ENCODE measurements around the gene ZFYVE9. TPM values are rescaled to one million over a fixed set of nuclear protein-coding genes. Genes with fewer than 3 reads are reported as not detected.

ZFYVE9 gene
- total and polyA plus RNA-seq, 2 donors from 2014 or later = 10.5 to 18.9 TPM

GRCh38 chr1:52233463-52233862 lies 91.6 kb downstream of the ZFYVE9 start:
- Histone ChIP-seq H3K36me3 (ENCODE audit: control insufficient read depth in 2 of 3, insufficient read depth in 3 of 3, low read length in 3 of 3) (peaks cover 0 to 3% (median 0%) of the 10 kb centered on the region in 3 donors), H3K9ac (ENCODE audit: low read length in 3 of 3) (no peak overlapping the region), H3K4me3 (ENCODE audit: low read length in 3 of 3) (no peak overlapping the region), H3K27me3 (ENCODE audit: control insufficient read depth, insufficient read depth, low read length) (no peaks in the 10 kb centered on the region), H3K27ac (ENCODE audit: low read depth in 2 of 2, low read length in 2 of 2) (no peak overlapping the region), H3K9me3 (ENCODE audit: control insufficient read depth in 2 of 3, insufficient read depth in 1 of 3, low read length in 3 of 3) (no peaks in the 10 kb centered on the region), H3K4me1 (ENCODE audit: control insufficient read depth in 2 of 3, insufficient read depth in 2 of 3, low read depth in 1 of 3, low read length in 3 of 3) (no peaks in the 10 kb centered on the region)
- FAIRE-seq (no peak), DNase-seq (no peak)
- no peak for TF ChIP-seq CTCF (IDR thresholded peaks at IDR 0.05; ENCODE audit: borderline replicate concordance, extremely low read depth, insufficient read depth)
- intact Hi-C loops (cut with DNase I) = no loop called here

DNA sequence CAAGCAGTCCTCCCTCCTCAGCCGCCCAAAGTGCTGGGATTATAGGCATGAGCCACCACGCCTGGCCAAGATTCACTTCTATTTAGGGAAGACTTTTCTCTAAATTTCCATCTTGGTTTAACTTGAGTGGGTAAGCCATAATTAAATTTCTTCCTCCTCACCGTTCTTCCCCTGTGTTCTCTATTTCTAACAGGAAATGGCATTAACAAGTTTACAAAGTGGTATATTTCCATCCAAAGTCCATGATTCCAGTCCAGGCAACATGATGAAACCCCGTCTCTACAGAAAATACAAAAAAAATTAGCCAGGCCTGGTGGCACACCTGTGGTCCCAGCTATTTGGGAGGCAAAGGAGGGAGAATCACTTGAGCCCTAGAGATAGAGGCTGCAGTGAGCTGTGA lies 92.1 kb downstream of the ZFYVE9 start:
- Histone ChIP-seq H3K27ac (ENCODE audit: low read depth in 2 of 2, low read length in 2 of 2) (no peak overlapping the region), H3K4me3 (ENCODE audit: low read length in 3 of 3) (no peak overlapping the region), H3K36me3 (ENCODE audit: control insufficient read depth in 2 of 3, insufficient read depth in 3 of 3, low read length in 3 of 3) (peaks cover 0 to 3% (median 0%) of the 10 kb centered on the region in 3 donors), H3K4me1 (ENCODE audit: control insufficient read depth in 2 of 3, insufficient read depth in 2 of 3, low read depth in 1 of 3, low read length in 3 of 3) (no peaks in the 10 kb centered on the region), H3K27me3 (ENCODE audit: control insufficient read depth, insufficient read depth, low read length) (no peaks in the 10 kb centered on the region), H3K9ac (ENCODE audit: low read length in 3 of 3) (no peak overlapping the region), H3K9me3 (ENCODE audit: control insufficient read depth in 2 of 3, insufficient read depth in 1 of 3, low read length in 3 of 3) (no peaks in the 10 kb centered on the region)
- intact Hi-C loops (cut with DNase I) = no loop called here
- FAIRE-seq (no peak), DNase-seq (no peak)
- TF ChIP-seq CTCF (IDR thresholded peaks at IDR 0.05; ENCODE audit: borderline replicate concordance, extremely low read depth, insufficient read depth) = no peak

GRCh38 chr1:52234708-52235107 lies 92.8 kb downstream of the ZFYVE9 start:
- Histone ChIP-seq H3K9me3 (ENCODE audit: control insufficient read depth in 2 of 3, insufficient read depth in 1 of 3, low read length in 3 of 3) (no peaks in the 10 kb centered on the region), H3K4me1 (ENCODE audit: control insufficient read depth in 2 of 3, insufficient read depth in 2 of 3, low read depth in 1 of 3, low read length in 3 of 3) (no peaks in the 10 kb centered on the region), H3K4me3 (ENCODE audit: low read length in 3 of 3) (no peak overlapping the region), H3K36me3 (ENCODE audit: control insufficient read depth in 2 of 3, insufficient read depth in 3 of 3, low read length in 3 of 3) (peaks cover 0 to 3% (median 0%) of the 10 kb centered on the region in 3 donors), H3K9ac (ENCODE audit: low read length in 3 of 3) (no peak overlapping the region), H3K27ac (ENCODE audit: low read depth in 2 of 2, low read length in 2 of 2) (no peak overlapping the region), H3K27me3 (ENCODE audit: control insufficient read depth, insufficient read depth, low read length) (no peaks in the 10 kb centered on the region)
- intact Hi-C loops (cut with DNase I) = no loop called here
- no peak for FAIRE-seq
- TF ChIP-seq CTCF (IDR thresholded peaks at IDR 0.05; ENCODE audit: borderline replicate concordance, extremely low read depth, insufficient read depth) = no peak
- DNase-seq = no peak

GRCh38 chr1:52235646-52236045 lies 93.8 kb downstream of the ZFYVE9 start:
- intact Hi-C loops (cut with DNase I) = no loop called here
- DNase-seq = no peak
- Histone ChIP-seq H3K27ac (ENCODE audit: low read depth in 2 of 2, low read length in 2 of 2) (no peak overlapping the region), H3K27me3 (ENCODE audit: control insufficient read depth, insufficient read depth, low read length) (no peaks in the 10 kb centered on the region), H3K36me3 (ENCODE audit: control insufficient read depth in 2 of 3, insufficient read depth in 3 of 3, low read length in 3 of 3) (peaks cover 0 to 3% (median 0%) of the 10 kb centered on the region in 3 donors), H3K4me1 (ENCODE audit: control insufficient read depth in 2 of 3, insufficient read depth in 2 of 3, low read depth in 1 of 3, low read length in 3 of 3) (no peaks in the 10 kb centered on the region), H3K9me3 (ENCODE audit: control insufficient read depth in 2 of 3, insufficient read depth in 1 of 3, low read length in 3 of 3) (no peaks in the 10 kb centered on the region), H3K4me3 (ENCODE audit: low read length in 3 of 3) (no peak overlapping the region), H3K9ac (ENCODE audit: low read length in 3 of 3) (no peak overlapping the region)
- no peak for FAIRE-seq
- TF ChIP-seq CTCF (IDR thresholded peaks at IDR 0.05; ENCODE audit: borderline replicate concordance, extremely low read depth, insufficient read depth) = no peak
